Measurements from ENCODE around the gene ASB2.

DNA sequence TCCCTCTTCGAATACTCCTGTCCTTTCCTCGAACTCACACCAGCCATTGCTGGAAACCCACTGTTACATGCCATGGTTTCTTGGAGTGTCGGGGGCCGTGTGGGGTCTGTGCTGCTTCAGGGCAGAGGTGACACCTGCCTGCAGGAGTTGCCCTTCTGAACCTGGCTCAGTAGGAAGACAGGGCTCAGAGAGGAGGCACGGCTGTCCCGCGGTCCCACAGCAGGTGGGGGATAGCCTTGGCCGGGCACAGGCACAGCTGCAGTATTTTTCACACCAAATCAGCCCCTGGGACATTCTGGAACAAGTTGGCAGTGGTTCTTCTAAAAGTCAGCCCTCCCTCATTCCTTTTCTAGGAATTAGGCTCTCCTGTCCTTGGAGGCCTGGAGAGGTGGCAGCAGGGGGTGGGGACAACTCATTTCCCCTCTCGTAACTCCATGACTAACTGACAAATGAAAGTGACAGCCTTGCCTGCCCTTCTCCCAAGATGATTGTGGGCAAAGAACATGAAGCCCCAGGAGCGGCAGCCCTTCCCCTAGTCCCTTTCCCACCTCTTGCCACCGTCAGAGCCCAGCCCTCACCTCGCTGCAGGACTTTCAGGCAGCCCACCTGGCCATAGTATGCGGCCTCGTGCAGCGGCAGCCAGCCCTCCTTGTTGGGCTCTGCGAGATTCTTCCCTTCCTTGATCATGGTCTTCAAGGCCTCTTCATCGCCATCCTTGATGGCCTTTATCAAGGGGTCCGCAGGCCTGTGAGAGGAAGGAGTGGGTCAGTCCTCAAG, 22.4 kb downstream of the ASB2 start:
- TF ChIP-seq, protein P1, sequence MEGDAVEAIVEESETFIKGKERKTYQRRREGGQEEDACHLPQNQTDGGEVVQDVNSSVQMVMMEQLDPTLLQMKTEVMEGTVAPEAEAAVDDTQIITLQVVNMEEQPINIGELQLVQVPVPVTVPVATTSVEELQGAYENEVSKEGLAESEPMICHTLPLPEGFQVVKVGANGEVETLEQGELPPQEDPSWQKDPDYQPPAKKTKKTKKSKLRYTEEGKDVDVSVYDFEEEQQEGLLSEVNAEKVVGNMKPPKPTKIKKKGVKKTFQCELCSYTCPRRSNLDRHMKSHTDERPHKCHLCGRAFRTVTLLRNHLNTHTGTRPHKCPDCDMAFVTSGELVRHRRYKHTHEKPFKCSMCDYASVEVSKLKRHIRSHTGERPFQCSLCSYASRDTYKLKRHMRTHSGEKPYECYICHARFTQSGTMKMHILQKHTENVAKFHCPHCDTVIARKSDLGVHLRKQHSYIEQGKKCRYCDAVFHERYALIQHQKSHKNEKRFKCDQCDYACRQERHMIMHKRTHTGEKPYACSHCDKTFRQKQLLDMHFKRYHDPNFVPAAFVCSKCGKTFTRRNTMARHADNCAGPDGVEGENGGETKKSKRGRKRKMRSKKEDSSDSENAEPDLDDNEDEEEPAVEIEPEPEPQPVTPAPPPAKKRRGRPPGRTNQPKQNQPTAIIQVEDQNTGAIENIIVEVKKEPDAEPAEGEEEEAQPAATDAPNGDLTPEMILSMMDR (conservative IDR thresholded peaks at IDR 0.05; ENCODE audit: low read depth, low read length), result no peak
- no peak for TF ChIP-seq EZH2 (IDR thresholded peaks at IDR 0.05; ENCODE audit: borderline replicate concordance, low read depth, low read length, poor library complexity, severe bottlenecking)

Measured in A673 (cell line).